Keratinocyte (primary cell): Measurements from ENCODE around the gene MYRFL. TPM values are rescaled to one million over a fixed set of nuclear protein-coding genes. Genes with fewer than 3 reads are reported as not detected.
A peak's percentile ranks its signal among the peaks of the same experiment; 100 is the strongest.

Source experiments
- DNase-seq: peaks from one replicate; pipeline ENCODE4 v3.0.0-alpha.2; 2011; ENCODE audit warnings: low read depth, missing footprints, low spot score
- FAIRE-seq: peaks from 2 replicates; lab custom pipeline; 2011; peaks lifted over from hg19 to GRCh38; lab: Jason Lieb, UNC
- H2AFZ ChIP-seq: 2 replicates; pipeline ENCODE4 v1.6.0; 2012; ENCODE audit warnings: low read length, control low read depth, inconsistent platforms; ENCODE audit not compliant: control insufficient read depth
- H3K27ac ChIP-seq: 2 replicates; pipeline ENCODE4 v1.5.1; 2011; ENCODE audit warnings: low read length; ENCODE audit not compliant: control insufficient read depth, insufficient read depth
- H3K27me3 ChIP-seq: 3 replicates; pipeline ENCODE4 v1.6.0; 2011; ENCODE audit warnings: low read length; ENCODE audit not compliant: control insufficient read depth, insufficient read depth; ENCODE audit errors: extremely low read depth
- H3K36me3 ChIP-seq, 2 experiments: 2 replicates in 1 of 2; 3 replicates in 1 of 2; pipeline ENCODE4 v1.5.1; 2011; ENCODE audit warnings: low read length in 2 of 2, mild to moderate bottlenecking in 1 of 2; ENCODE audit not compliant: control insufficient read depth in 2 of 2, insufficient read depth in 2 of 2; ENCODE audit errors: extremely low read depth in 1 of 2
- H3K4me1 ChIP-seq: 3 replicates; pipeline ENCODE4 v1.5.1; 2011; ENCODE audit warnings: low read length; ENCODE audit not compliant: control insufficient read depth, insufficient read depth; ENCODE audit errors: extremely low read depth
- H3K4me2 ChIP-seq: 3 replicates; pipeline ENCODE4 v1.6.0; 2011; ENCODE audit warnings: low read depth, low read length; ENCODE audit not compliant: control insufficient read depth, insufficient read depth; ENCODE audit errors: extremely low read depth
- H3K4me3 ChIP-seq, 3 experiments: fragments of 200-600 bp in 1 of 3; sonication (generic) in 1 of 3; 2 replicates in 2 of 3; 3 replicates in 1 of 3; pipeline ENCODE4 v1.5.1; 2011 to 2016; ENCODE audit warnings: low read length in 3 of 3, mild to moderate bottlenecking in 3 of 3, control low read depth in 2 of 3, inconsistent platforms in 1 of 3, low read depth in 1 of 3, mixed read lengths in 1 of 3, mixed run types in 1 of 3, moderate library complexity in 1 of 3; ENCODE audit not compliant: control insufficient read depth in 2 of 3, insufficient read depth in 2 of 3; ENCODE audit errors: extremely low read depth in 1 of 3
- H3K79me2 ChIP-seq: 2 replicates; pipeline ENCODE4 v1.6.0; 2012; ENCODE audit warnings: low read length; ENCODE audit not compliant: control insufficient read depth, insufficient read depth
- H3K9ac ChIP-seq: 3 replicates; pipeline ENCODE4 v1.6.0; 2011; ENCODE audit warnings: low read length; ENCODE audit not compliant: control insufficient read depth, insufficient read depth; ENCODE audit errors: extremely low read depth
- H3K9me1 ChIP-seq: 3 replicates; pipeline ENCODE4 v1.6.0; 2011; ENCODE audit warnings: low read length; ENCODE audit not compliant: control insufficient read depth, insufficient read depth; ENCODE audit errors: extremely low read depth
- H3K9me3 ChIP-seq: 2 replicates; pipeline ENCODE4 v1.5.1; 2012; ENCODE audit warnings: low read depth, low read length; ENCODE audit not compliant: control insufficient read depth
- H4K20me1 ChIP-seq: 3 replicates; pipeline ENCODE4 v1.6.0; 2011; ENCODE audit warnings: low read length; ENCODE audit not compliant: control insufficient read depth, insufficient read depth; ENCODE audit errors: extremely low read depth
- EZH2 ChIP-seq: IDR thresholded peaks from one replicate; pipeline ENCODE4 v1.6.1; 2012; ENCODE audit warnings: inconsistent platforms, mild to moderate bottlenecking, low read length, moderate library complexity
- dilution Hi-C: fragments of 300-500 bp; cut with MboI; formaldehyde crosslinking; loops from one replicate; pipeline ENCODE4 v1.7.0; 2020; ENCODE audit warnings: low sequenced_read_pairs; ENCODE audit not compliant: extremely low pct_ligation_motif_present
- polyA plus RNA-seq, 5 experiments: library from polyadenylated mRNA; depleted of rRNA in 3 of 5; stranded (reverse) in 3 of 5; stranded (forward) in 1 of 5; unstranded in 1 of 5; fragments of >200 nt; gene quantifications; 1 replicate in 1 of 5; 2 replicates in 3 of 5; 3 replicates in 1 of 5; pipeline versions ENCODE4 v1.2.1 to v1.2.3, GENCODE V29; 2011 to 2012; ENCODE audit warnings: missing spikeins in 2 of 5, low read depth in 1 of 5, low replicate concordance in 1 of 5
- TF ChIP-seq, protein P1 (sequence below), 3 experiments: IDR thresholded peaks in 1 of 3; conservative IDR thresholded peaks in 1 of 3; optimal IDR thresholded peaks in 1 of 3; 2 replicates in 2 of 3; 3 replicates in 1 of 3; pipeline versions ENCODE3 to v1.5.1; 2011; ENCODE audit warnings: low read length in 3 of 3, mild to moderate bottlenecking in 3 of 3, moderate library complexity in 2 of 3, control low read depth in 1 of 3, inconsistent platforms in 1 of 3; ENCODE audit not compliant: insufficient read depth in 2 of 3; ENCODE audit errors: extremely low read depth in 1 of 3

Gene MYRFL
- polyA plus RNA-seq, 1 donor (not counting 4 experiments of a cell fraction or from before 2014, with no cell fraction given) = 0.39 TPM

DNA sequence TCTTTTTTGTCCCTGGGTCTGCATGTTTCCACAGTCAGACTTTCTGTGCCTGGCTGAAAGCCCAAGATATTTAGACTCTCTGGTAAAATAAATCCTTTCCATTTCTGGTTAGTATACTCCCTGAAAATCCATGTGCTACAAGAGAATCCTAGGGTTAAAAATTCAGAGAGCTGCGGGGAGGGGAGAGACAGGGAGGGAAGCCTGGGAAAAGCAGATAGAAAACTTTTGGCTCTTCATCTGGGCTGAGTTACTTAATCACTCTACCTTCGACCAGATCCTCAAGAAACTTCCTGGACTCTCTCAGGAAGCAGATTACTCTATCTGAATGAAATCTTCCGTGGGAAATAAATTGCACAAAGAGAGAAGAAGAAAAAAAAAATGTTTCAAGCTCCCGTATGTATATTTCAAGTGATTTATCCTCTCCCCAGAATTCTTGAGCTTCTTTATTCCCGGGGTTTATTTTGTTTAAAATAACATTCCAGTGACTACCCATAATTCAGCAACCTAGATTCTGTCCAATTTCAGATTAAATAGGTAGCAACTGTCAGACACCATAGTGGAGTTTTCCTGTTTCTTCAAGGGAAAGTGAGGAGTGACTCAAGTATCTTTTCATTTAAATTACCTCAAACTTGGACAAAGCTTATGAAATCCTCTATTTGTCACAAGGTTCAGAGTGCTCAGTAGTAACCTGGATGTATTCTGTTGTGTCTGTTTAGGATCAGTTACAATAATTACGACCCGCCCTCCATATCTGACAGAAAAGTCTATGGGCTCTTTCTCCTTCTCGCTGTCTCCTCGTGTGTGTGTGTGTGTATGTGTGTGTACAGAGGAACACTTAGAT lies 163.7 kb downstream of the MYRFL start:
- dilution Hi-C loops = no loop called here
- Histone ChIP-seq H3K4me2 (peak overlapping the region; percentile 79), H3K9me3 (no peaks in the 10 kb centered on the region), H2AFZ (peak overlapping the region; percentile 75), H4K20me1 (no peaks in the 10 kb centered on the region), H3K79me2 (no peaks in the 10 kb centered on the region), H3K27me3 (no peaks in the 10 kb centered on the region), H3K4me3 (peak overlapping the region in 1 of 3 experiments; percentile 2), H3K27ac (peak overlapping the region; percentile 88), H3K9ac (peak overlapping the region; percentile 64), H3K9me1 (no peaks in the 10 kb centered on the region), H3K36me3 (no peaks in the 10 kb centered on the region), H3K4me1 (peaks cover 21% of the 10 kb centered on the region)
- DNase-seq (no peak), FAIRE-seq (peak; percentile 68)
- TF ChIP-seq, protein P1, sequence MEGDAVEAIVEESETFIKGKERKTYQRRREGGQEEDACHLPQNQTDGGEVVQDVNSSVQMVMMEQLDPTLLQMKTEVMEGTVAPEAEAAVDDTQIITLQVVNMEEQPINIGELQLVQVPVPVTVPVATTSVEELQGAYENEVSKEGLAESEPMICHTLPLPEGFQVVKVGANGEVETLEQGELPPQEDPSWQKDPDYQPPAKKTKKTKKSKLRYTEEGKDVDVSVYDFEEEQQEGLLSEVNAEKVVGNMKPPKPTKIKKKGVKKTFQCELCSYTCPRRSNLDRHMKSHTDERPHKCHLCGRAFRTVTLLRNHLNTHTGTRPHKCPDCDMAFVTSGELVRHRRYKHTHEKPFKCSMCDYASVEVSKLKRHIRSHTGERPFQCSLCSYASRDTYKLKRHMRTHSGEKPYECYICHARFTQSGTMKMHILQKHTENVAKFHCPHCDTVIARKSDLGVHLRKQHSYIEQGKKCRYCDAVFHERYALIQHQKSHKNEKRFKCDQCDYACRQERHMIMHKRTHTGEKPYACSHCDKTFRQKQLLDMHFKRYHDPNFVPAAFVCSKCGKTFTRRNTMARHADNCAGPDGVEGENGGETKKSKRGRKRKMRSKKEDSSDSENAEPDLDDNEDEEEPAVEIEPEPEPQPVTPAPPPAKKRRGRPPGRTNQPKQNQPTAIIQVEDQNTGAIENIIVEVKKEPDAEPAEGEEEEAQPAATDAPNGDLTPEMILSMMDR (optimal IDR thresholded peaks at IDR 0.05 in 1 of 3, IDR thresholded peaks at IDR 0.05 in 1 of 3, conservative IDR thresholded peaks at IDR 0.05 in 1 of 3; ENCODE audit: extremely low read depth in 1 of 3, insufficient read depth in 2 of 3, low read length in 3 of 3) = no peak
- no peak for TF ChIP-seq EZH2

DNA sequence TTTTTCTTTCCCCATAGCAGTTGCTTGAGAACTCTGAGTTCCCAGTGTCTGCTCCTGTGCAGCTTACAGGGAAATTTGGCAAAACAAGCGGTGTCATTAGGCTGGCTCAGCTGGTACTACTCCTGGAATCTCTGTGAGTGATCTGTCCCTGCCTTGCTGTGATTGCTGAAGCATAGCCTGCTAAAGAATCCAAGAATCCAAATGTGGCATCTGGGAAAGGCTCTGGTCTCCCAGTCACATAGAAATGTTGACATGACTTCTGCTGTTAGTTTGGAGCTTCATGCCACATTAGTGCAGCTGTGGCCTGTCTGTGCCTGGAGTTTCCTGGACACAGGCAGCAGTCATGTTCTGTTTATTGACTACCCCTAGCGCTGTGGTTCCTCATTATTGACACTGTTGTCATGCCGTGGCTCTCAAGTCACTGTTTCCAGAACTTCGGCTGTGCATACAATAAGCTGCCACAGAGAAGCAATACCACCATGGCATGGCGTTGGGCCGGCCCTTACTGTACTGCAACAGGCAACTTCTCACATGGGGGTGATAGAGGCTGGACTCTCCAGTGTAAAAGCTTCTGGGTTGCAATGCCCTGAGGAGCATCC lies 166.8 kb downstream of the MYRFL start:
- Histone ChIP-seq H3K4me3 (no peak overlapping the region), H3K9ac (no peak overlapping the region), H3K4me2 (no peak overlapping the region), H3K9me1 (no peaks in the 10 kb centered on the region), H3K27me3 (no peaks in the 10 kb centered on the region), H3K4me1 (peaks cover 21% of the 10 kb centered on the region), H3K79me2 (no peaks in the 10 kb centered on the region), H3K27ac (no peak overlapping the region), H4K20me1 (no peaks in the 10 kb centered on the region), H3K9me3 (no peaks in the 10 kb centered on the region), H3K36me3 (no peaks in the 10 kb centered on the region), H2AFZ (no peak overlapping the region)
- dilution Hi-C loops = no loop called here
- DNase-seq (no peak), FAIRE-seq (peak; percentile 9)
- TF ChIP-seq, protein P1 (optimal IDR thresholded peaks at IDR 0.05 in 1 of 3, IDR thresholded peaks at IDR 0.05 in 1 of 3, conservative IDR thresholded peaks at IDR 0.05 in 1 of 3; ENCODE audit: extremely low read depth in 1 of 3, insufficient read depth in 2 of 3, low read length in 3 of 3) = no peak
- TF ChIP-seq EZH2 = no peak
